Measurements from ENCODE around the gene SLC4A1AP. TPM values are rescaled to one million over a fixed set of nuclear protein-coding genes. Genes with fewer than 3 reads are reported as not detected.
A peak's percentile ranks its signal among the peaks of the same experiment; 100 is the strongest.

The SLC4A1AP gene
- total RNA-seq, 1 experiment from 2014 or later: 20.8 TPM

DNA sequence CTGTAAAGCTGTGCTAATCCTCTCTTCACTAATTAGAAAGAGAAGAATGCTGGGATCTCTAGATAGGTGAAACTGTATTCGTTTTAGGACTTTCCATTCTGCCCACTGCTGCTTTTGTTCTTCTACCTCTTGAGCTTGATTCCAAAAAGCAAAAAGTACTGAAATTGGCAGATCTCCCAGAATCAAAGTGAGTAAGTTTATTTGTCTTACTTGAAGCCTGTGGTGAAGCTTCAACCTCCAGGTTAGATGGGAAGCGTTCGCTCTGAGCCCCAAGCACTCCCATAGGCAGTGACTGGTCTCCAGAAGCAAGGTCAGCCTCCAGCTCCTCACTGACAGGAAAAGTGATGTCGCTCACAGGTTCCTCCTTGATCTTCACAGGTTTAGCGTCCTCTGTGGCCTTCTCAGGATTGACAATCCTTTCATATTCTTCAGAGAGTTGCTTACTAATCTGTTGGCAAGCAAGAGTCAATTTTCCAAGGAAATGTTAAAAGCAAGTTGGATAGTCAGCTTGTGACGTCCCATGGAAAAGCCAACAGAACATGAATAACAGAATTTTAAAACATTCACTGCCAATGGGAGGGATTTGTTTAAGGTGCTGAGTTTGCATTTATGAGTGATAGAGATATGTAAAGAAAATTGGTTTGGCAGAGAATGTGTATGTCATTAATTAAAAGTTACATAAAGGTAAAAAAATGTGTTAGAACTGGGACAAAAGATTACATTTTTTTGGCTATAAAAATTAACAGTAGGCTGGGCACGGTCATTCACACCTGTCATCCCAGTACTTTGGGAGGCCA is 8.3 kb upstream of the SLC4A1AP start:
- H3K23ac ChIP-seq (ENCODE audit: insufficient read length, low read depth, low read length): no peak overlapping the region
- no peak overlapping the region for H4K8ac ChIP-seq (replicated peaks; ENCODE audit: insufficient read length, low read depth, low read length)
- H3T11ph ChIP-seq (ENCODE audit: low read length): no peak overlapping the region
- H3K4me1 ChIP-seq (ENCODE audit: insufficient read depth, low read length): no peaks in the 10 kb centered on the region
- no peak overlapping the region for H3K9ac ChIP-seq (ENCODE audit: extremely low read depth, insufficient read length, low read length)
- H3K9me3 Mint-ChIP-seq: no peaks in the 10 kb centered on the region
- no peak overlapping the region for H3K4ac ChIP-seq (ENCODE audit: low read depth, low read length)
- no peak overlapping the region for H3K27ac ChIP-seq (ENCODE audit: insufficient read length, low read depth, low read length)
- H3K27me3 Mint-ChIP-seq (ENCODE audit: low read depth): no peaks in the 10 kb centered on the region
- no peak overlapping the region for H4K5ac ChIP-seq (ENCODE audit: insufficient read length, low read depth, low read length)
- no peak for DNase-seq
- no peak overlapping the region for H2BK120ac ChIP-seq (ENCODE audit: low read depth, low read length, poor library complexity, severe bottlenecking)
- H3K14ac ChIP-seq (ENCODE audit: insufficient read depth, low read length): no peak overlapping the region
- H3K79me2 ChIP-seq (ENCODE audit: insufficient read depth, low read length): no peaks in the 10 kb centered on the region
- H4K91ac ChIP-seq (ENCODE audit: insufficient read length, low read depth, low read length): no peak overlapping the region
- H3K18ac ChIP-seq (ENCODE audit: insufficient read length, low read depth, low read length): no peak overlapping the region
- H3K79me1 ChIP-seq (ENCODE audit: insufficient read depth, low read depth, low read length, poor library complexity, severe bottlenecking): no peaks in the 10 kb centered on the region
- no peak overlapping the region for H2BK12ac ChIP-seq (ENCODE audit: insufficient read length, low read depth, low read length)
- H2BK15ac ChIP-seq (ENCODE audit: low read depth, low read length): no peak overlapping the region
- no peaks in the 10 kb centered on the region for H3K27me3 ChIP-seq (ENCODE audit: insufficient read depth, low read length)
- peaks cover 13 to 72% (median 65%) of the 10 kb centered on the region in 3 experiments; a peak in 6 of 7 replicates for H3K36me3 Mint-ChIP-seq (ENCODE audit: insufficient read depth in 1 of 3, low read depth in 3 of 3)
- no peak overlapping the region for H2BK5ac ChIP-seq (ENCODE audit: insufficient read length, low read length)
- H2AK5ac ChIP-seq (ENCODE audit: insufficient read length, low read length): no peak overlapping the region
- peaks cover 10 to 14% of the 10 kb centered on the region in 2 experiments for H3K4me1 Mint-ChIP-seq
- H3K56ac ChIP-seq (ENCODE audit: insufficient read length, low read depth, low read length): no peak overlapping the region
- H3K27ac Mint-ChIP-seq: peak overlapping the region in 2 of 3 experiments; percentile 55 to 96; a peak in 3 of 7 replicates
- H4K20me1 ChIP-seq (ENCODE audit: control insufficient read depth, insufficient read depth, insufficient read length): no peaks in the 10 kb centered on the region
- no peaks in the 10 kb centered on the region for H3K23me2 ChIP-seq (ENCODE audit: insufficient read length, low read depth, low read length, poor library complexity, severe bottlenecking)
- no peak overlapping the region for H2AFZ ChIP-seq (ENCODE audit: low read length)
- TF ChIP-seq, protein P1, sequence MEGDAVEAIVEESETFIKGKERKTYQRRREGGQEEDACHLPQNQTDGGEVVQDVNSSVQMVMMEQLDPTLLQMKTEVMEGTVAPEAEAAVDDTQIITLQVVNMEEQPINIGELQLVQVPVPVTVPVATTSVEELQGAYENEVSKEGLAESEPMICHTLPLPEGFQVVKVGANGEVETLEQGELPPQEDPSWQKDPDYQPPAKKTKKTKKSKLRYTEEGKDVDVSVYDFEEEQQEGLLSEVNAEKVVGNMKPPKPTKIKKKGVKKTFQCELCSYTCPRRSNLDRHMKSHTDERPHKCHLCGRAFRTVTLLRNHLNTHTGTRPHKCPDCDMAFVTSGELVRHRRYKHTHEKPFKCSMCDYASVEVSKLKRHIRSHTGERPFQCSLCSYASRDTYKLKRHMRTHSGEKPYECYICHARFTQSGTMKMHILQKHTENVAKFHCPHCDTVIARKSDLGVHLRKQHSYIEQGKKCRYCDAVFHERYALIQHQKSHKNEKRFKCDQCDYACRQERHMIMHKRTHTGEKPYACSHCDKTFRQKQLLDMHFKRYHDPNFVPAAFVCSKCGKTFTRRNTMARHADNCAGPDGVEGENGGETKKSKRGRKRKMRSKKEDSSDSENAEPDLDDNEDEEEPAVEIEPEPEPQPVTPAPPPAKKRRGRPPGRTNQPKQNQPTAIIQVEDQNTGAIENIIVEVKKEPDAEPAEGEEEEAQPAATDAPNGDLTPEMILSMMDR (conservative IDR thresholded peaks at IDR 0.05): no peak
- H3K4me2 ChIP-seq (ENCODE audit: insufficient read depth, insufficient read length, low read length): no peak overlapping the region
- H3K4me3 Mint-ChIP-seq: no peak overlapping the region
- no CpG with 5 or more reads among the region's 7 CpGs for WGBS (ENCODE audit: extremely low coverage, insufficient read length, low lambda C conversion rate)
- H3K9me3 ChIP-seq (ENCODE audit: control insufficient read depth, low read depth, low read length): no peaks in the 10 kb centered on the region
- H2BK20ac ChIP-seq (ENCODE audit: low read depth, low read length, poor library complexity, severe bottlenecking): no peak overlapping the region

Data from H9 (cell line).